HT1080 (cell line): ENCODE measurements around the gene SCGB2A2. TPM values are rescaled to one million over a fixed set of nuclear protein-coding genes. Genes with fewer than 3 reads are reported as not detected.

Source experiments
- DNase-seq: peaks from one replicate; pipeline ENCODE4 v3.0.0-alpha.2; 2015; ENCODE audit warnings: low read depth
- total RNA-seq: library from RNA; depleted of rRNA; stranded (reverse); fragments of >200 nt; shearing (Covaris generic); gene quantifications from 2 replicates; pipeline ENCODE4 v1.2.3, GENCODE V29; 2014; rRNA removed

SCGB2A2 gene
- total RNA-seq, 1 experiment from 2014 or later: not detected

DNA sequence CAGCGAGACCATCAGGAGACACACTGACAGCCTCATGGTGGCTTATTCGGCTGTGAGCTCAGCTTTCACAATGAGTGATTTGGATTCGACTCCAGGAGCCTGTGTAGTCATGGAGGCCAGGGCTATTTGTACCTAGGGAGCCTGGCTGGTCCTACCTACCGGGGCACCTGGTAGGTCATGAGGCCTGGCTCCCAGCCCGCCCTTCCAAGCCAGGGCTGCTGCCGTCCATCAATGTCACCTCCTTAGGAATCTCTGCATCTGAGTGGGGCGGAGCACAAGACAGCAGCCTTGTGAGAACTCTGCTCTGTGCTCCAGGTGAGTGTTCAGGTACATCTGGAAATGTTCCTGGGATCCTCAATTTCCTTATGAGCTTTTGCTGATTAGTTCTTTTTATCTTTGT is 29.0 kb downstream of the SCGB2A2 start, which contains the start of gene SCGB1D4:
Gene SCGB1D4 (minus strand): TSS at position 101 of the 400 bp plus-strand sequence. CDS start 65 bp downstream, at position 36.
- DNase-seq: no peak

DNA sequence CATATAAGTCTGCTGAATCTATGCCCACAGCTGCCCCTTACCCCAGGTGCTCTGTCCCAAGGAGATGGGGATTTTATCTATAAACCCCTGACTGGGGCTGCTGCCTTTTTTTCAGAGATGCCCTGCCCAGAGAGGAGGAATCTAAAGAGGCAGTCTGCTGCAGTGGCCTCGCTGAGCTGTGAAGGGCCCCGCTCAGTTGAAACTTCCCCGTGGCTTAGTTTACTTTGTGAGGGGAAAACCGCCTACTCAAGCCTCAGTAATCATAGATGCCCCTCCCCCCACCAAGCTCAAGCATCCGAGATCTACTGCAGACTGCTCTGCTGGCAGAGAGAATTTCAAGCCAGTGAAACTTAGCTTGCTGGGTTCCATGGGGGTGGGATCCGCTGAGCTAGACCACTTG is 36.3 kb downstream of the SCGB2A2 start:
- DNase-seq: no peak

DNA sequence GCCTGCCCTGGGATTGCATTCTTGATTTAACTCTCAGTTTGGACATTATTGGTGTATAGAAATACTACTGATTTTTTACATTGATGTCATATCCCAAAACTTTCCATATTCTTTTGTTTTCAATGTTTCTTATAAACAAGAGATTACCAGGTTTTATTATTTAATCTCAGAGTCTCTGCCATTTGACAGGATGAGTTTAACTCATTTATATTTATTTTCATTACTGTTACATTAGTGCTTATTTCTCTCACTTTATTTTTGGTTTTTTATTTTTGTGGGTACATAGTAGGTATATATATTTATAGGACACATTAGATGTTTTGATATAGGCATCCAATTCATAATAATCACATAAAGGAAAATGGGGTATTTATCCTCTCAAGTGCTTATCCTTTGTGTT is 38.0 kb downstream of the SCGB2A2 start:
- no peak for DNase-seq

DNA sequence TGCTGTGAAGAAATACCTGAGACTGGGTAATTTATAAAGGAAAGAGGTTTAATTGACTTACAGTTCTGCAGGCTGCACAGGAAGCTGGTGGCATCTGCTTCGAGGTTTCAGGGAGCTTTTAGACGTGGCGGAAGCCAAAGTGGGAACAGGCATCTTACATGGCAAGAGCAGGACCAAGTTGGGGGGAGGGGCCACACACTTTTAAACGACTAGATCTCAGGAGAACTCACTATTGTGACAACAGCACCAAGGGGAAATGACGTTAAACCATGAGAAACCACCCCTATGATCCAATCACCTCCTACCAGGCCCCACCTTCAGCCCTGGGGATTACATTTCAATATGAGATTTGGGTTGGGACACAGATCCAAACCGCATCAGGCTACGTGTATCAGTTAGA is 40.0 kb downstream of the SCGB2A2 start:
- no peak for DNase-seq

DNA sequence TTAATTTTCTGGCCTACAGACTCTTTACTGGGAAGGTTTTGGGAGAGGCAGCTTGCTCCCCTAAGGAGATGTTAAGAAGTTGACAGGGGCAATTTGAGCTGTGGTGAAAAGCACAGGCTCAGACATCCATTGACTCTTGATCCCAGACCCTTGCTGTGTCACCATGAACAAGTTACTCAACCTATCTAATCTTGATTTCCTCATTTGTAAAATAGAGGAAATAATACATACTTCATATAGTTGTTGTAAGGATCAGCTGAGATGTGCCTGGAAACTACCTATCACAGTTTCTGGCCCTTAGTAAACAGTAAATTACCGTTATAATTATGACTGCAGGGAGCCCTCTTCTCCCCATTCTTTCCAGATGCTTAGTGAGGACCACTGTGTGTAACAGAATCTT is 45.5 kb downstream of the SCGB2A2 start:
- DNase-seq: no peak

DNA sequence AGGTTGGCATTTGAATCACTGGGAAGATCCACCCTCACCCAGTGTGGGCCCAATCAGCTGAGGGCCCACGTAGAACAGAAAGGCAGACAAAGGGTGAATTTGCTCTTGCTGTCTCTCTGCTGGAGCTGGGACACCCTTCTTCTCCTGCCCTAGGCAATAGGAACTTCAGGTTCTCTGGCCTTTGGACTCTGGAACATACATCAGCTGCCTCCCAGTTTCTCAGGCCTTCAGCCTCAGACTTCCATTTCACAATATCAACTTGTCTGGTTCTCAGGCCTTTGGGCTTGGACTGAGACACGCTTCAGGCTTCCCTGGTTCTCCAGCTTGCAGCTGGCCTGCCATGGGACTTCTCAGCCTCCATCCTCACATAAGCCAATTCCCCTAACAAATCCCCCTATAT is 52.6 kb downstream of the SCGB2A2 start:
- DNase-seq: no peak

Other genes with a start within 250 kb of the SCGB2A2 start
- 93.5 and 103 TPM in 2 replicates for gene INCENP, start 146.1 kb upstream of the SCGB2A2 start, total RNA-seq
- not detected in 2 replicates for gene SCGB1D1, start 79.9 kb upstream of the SCGB2A2 start, total RNA-seq
- not detected in 2 replicates for gene SCGB2A1, start 61.5 kb upstream of the SCGB2A2 start, total RNA-seq
- gene SCGB1D2, start 27.9 kb upstream of the SCGB2A2 start, total RNA-seq: not detected in 2 replicates
- gene SCGB1D4, start 28.9 kb downstream of the SCGB2A2 start, total RNA-seq: not detected in 2 replicates
- gene ASRGL1, start 67.3 kb downstream of the SCGB2A2 start, total RNA-seq: 12.2 and 13.6 TPM in 2 replicates
- gene SCGB1A1, start 148.9 kb downstream of the SCGB2A2 start, total RNA-seq: not detected in 2 replicates